Epithelial cell of proximal tubule (primary cell): ENCODE data around the gene BAHD1. TPM values are rescaled to one million over a fixed set of nuclear protein-coding genes. Genes with fewer than 3 reads are reported as not detected.

Experiments
- DNase-seq: peaks from one replicate; pipeline ENCODE4 v3.0.0-alpha.2; 2011; ENCODE audit warnings: low read depth
- H3K4me3 ChIP-seq: 2 replicates; pipeline ENCODE4 v1.5.1; 2011; ENCODE audit warnings: low read depth, mild to moderate bottlenecking, low read length
- CTCF ChIP-seq: conservative IDR thresholded peaks from 2 replicates; pipeline ENCODE4 v1.5.1; 2012; ENCODE audit warnings: low read depth, mild to moderate bottlenecking, low read length
- total RNA-seq: library from RNA; depleted of rRNA; stranded (reverse); fragments of >200 nt; gene quantifications from 2 replicates; pipeline ENCODE4 v1.2.3, GENCODE V29; 2015

The BAHD1 gene
- total RNA-seq, 1 donor from 2014 or later, result 14.0 TPM

- no peak for TF ChIP-seq CTCF
- no peak for DNase-seq
- peak overlapping the region; percentile 75 for H3K4me3 ChIP-seq
These were observed 31.5 kb downstream of the BAHD1 start for GRCh38 chr15:40472171-40472727.

GRCh38 chr15:40474581-40474980 lies 33.8 kb downstream of the BAHD1 start:
- no peak overlapping the region for H3K4me3 ChIP-seq
- DNase-seq, result no peak
- TF ChIP-seq CTCF, result no peak

GRCh38 chr15:40477642-40478327 lies 37.0 kb downstream of the BAHD1 start:
- no peak for TF ChIP-seq CTCF
- no peak for DNase-seq
- H3K4me3 ChIP-seq, result no peak overlapping the region

GRCh38 chr15:40479024-40479423 lies 38.3 kb downstream of the BAHD1 start:
- no peak for TF ChIP-seq CTCF
- H3K4me3 ChIP-seq, result no peak overlapping the region
- no peak for DNase-seq

GRCh38 chr15:40481341-40482074 lies 40.8 kb downstream of the BAHD1 start:
- H3K4me3 ChIP-seq, result no peak overlapping the region
- TF ChIP-seq CTCF, result no peak
- DNase-seq, result no peak

GRCh38 chr15:40483919-40484318 lies 43.2 kb downstream of the BAHD1 start:
- no peak overlapping the region for H3K4me3 ChIP-seq
- DNase-seq, result no peak
- TF ChIP-seq CTCF, result no peak
